ENCODE data around the gene GPR161.
"Not testable (repeated sequence)": the region's sequence is repeated elsewhere in the genome, so short reads cannot be mapped to it uniquely, and the experiment has no call there.

Gene GPR161

DNA sequence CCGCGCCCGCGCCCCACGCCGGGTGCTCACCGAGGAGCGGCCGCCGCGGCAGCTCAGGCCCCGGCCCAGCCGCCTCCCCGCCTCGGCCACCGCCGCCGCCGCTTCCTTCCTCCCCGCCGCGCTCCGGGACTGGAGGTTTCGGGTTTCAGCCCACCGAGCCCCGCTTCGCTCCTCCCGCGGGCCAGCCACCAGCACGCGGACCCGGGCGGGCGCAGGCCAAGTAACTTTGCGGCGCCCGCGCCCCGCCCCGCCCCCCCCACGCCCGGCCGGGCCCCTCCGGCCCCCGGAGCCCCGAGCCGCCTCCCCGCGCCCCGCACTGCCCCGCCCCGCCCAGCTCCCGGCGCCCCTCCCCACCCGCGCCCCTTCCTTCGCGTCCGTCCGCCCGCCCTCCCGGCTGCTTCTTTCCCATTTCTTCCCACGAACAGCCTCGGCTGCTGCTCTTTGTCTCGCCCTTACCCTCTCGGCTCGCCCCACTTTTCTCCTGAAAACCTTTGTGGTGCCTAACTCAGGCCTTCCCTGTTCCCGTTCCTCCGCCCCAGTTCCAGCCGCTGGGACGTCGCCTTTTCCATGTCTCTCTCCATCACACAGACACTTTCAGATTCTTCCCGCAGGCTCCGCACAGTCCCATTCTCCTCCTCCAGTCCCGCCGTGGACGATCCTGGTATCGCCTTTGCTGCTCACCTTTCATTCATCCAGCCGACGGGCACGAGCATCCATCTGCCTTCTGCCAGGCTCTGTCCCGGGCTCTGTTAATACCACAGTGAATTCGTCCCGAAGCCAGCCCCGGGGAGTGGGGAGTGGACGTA lies at the start of gene GPR161:
Gene GPR161, minus strand, starts transcription at position 222 of the 806 bp plus-strand sequence. CDS start 32,080 bp downstream, outside the sequence.
- peak; percentile 57 for DNase-seq

GRCh38 chr1:168181063-168181720 lies 44.5 kb upstream of the GPR161 start:
- not testable (repeated sequence) for DNase-seq

DNA sequence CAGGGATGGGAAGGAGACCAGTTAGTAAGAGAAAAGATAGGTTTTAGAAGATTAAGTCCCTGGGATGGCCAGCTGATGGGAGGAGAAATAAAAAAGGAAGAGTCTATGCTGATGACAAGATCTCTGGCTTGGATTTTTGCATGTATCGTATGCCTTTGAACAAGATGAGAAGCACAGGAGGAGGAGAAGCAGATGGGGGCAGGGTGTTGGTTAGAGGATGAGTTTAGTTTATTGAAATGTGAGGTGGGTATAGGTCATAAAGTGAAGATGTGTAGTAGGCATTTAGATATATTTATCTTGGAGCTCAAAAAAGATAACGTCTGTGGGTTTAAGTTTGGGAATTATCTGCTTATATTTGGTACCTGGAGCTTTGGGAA lies 43.4 kb upstream of the GPR161 start:
- no peak for DNase-seq

- no peak for DNase-seq
These were observed 42.9 kb upstream of the GPR161 start for GRCh38 chr1:168179438-168180147.

- peak; percentile 97 for DNase-seq
These were observed 42.1 kb upstream of the GPR161 start, which contains the start of gene TIPRL for GRCh38 chr1:168178638-168179437. TSS of gene TIPRL (plus strand) at chr1:168178962. CDS start at chr1:168179078, 116 bp downstream.

GRCh38 chr1:168178227-168178637 lies 41.5 kb upstream of the GPR161 start:
- no peak for DNase-seq

DNA sequence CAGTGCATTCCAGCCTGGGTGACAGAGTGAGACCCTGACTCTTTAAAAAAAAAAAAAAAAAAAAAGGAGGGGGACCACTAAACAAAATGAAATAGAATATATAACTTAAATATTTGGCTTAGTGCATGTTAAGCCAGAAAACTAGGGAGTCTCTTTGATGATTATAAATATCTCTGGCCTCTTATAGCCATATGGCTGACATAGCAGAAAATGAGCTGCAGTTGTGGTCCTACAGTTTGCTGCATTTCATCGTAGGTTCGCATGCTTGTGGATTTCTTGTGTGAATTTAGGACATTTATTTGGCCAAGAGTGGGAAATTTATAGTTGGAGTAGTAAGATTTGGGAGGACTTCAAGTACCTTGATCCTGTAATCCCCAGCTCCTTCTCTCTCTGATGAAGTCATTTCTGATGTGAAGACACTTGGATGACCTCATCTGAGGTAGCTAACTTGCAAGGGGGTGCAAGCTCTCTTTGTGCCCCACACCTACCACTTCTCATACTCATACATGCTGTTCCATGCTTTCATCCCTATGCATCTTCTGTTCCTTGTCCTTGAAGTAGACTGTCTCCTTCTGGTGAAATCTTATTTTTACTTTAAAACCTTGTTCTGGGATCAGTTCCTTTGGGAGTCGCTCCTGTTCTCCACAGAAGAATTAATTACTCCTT lies 35.7 kb upstream of the GPR161 start:
- DNase-seq, result no peak

DNA sequence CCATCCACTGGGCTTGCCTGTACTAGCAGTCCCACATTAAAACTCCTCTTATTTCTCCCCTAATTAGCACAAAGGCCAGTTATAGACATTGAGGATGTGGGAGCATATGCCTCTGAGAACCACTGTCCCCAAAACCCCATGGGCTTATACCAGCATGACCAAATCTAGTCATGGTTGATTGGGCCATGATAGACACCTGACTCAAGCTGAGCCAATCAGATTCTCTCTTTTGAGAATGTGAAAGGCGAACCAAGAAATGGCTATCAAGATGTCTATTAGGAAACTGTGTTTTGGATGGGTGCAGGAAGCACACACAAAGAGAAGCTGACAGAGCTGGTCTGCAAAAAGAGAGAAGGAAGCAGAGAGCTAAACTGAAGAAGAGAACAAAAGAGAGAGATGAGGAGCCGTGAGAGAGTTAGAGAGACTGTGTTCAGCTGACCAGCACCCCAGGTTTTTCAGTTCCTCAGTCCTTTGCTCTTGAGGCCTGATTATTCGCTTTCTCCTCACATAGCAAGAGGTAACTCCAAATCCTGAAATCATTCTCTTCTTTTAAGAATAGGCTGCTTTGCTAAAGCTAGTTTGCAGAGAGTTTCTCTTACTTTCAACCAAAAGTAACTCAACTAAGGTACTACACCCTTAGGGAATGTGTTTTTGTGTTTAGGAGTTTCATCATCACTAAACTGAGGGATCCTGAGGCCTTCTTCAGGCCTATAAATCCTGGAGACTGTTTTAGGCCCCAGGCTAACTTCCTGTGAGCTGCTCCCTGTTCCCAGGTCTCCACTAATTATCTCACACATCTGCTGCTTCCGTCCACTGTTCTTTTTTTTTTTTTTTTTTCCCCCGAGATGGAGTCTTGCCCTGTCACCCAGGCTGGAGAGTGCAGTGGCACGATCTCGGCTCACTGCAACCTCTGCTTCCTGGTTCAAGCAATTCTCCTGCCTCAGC lies 34.1 kb upstream of the GPR161 start:
- no peak for DNase-seq

DNA sequence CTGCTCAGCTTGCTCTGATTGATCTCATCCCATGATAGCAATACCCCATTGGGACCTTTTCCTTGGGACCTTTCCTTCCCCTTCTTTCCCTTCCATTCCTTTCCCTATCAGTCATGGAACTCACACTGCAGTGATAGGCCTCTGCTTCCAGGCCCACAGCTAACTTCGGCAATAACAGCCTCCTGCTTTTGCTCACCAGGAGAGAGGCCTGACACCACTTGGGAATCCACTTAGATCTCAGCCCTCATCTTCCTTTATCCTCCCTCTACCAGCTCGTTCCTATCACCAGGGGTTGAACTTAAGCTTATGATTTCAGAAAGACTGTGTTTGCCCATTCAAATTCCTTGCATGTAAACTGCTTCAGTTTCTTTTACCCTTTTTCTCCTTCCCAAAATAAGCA lies 31.1 kb upstream of the GPR161 start:
- no peak for DNase-seq

DNA sequence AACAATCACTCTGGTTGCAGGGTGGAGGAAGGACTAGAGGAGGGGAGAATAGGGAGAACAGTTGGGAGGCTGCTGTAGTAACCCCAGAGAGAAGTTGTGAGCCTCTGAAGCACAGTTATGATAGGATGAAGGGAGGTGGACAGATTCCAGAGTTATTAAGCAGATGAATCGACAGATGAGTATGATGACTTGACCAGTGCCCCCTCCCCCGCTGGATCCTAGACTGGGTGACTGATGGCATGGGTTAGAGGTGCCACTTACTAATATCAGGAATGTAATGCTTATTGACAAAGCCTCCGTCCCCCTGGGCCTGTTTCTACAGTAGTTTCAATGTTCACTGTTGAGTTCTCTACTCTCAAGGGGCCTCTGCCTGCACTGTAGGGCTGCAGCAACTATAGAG lies 28.0 kb upstream of the GPR161 start:
- DNase-seq, result no peak

- no peak for DNase-seq
These were observed 26.9 kb upstream of the GPR161 start for GRCh38 chr1:168163670-168164069.

DNA sequence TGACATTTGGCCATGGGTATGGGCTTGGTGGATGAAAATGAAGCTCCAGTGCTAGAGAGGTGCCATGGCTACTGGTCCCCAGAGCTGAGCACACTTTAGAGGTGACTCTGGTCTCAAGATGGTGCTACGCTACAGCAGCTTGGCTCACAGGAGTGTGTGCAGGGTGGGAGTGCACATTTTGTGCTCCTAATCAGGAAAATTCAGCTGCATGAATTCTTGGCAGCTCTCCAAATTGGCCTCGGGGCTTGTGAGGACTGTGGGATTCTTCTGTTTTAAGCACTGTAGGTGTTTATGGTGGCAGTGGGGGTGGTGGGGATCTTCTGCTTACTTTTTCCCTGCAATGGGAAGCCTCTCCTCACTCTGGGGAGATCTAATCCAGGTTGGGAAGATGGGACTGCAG lies 24.7 kb upstream of the GPR161 start:
- peak; percentile 37 for DNase-seq

GRCh38 chr1:168159979-168160378 lies 23.2 kb upstream of the GPR161 start:
- DNase-seq, result no peak

DNA sequence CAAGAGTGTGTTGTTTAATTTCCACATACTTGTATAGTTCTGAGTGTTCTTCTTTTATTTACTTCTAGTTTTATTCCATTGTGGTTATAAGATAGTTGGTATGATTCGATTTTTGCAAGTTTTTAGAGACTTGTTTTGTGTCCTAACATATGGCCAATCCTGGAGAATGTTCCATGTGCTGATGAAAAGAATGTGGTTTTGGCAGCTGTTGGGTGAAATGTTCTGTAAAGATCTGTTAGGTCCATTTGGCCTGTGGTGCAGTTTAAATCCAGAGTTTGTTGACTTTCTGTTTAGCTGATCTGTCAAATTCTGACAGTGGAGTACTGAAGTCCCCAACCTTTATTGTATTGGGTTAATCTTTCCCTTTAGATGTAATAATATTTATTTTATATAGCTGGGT lies 22.5 kb upstream of the GPR161 start:
- DNase-seq, result no peak

GRCh38 chr1:168157638-168158037 lies 20.9 kb upstream of the GPR161 start:
- no peak for DNase-seq

DNA sequence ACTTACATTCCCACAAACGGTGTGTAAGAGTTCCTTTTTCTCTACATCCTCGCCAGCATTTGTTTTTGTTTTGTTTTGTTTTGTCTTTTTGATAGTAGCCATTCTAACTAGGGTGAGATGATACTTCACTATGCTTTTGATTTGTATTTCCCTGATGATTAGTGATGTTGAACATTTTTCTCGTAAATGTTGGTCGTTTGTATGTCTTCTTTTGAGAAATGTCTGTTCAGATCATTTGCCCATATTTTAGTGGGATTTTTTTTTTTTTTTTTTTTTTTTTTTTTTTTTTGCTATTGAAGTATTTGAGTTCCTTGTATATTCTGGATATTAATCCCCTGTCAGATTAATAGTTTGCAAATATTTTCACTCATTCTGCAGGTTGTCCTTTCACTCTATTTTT lies 19.2 kb upstream of the GPR161 start:
- DNase-seq, result no peak

GRCh38 chr1:168154707-168155106 lies 18.0 kb upstream of the GPR161 start:
- DNase-seq, result not testable (repeated sequence)

DNA sequence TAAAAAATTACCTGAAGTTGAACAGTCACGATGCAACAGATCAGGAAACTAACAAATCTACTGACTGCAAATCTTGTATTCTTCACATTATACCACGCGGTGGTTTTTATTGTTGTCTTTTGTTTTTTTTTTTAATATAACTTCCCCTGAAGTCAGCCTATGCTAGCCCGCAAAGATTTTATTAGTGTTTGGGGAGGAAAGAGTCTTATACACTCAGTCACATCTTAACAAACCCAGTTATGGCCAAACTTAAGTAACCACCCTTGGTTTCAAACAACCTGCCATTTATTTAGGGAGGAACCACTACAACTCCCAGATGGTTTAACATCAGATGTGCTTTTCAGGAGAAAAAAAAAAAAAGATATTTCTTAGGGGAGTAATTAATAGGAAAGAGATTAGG lies 15.2 kb upstream of the GPR161 start:
- no peak for DNase-seq

- no peak for DNase-seq
These were observed 13.6 kb upstream of the GPR161 start for GRCh38 chr1:168150283-168150682.

- DNase-seq, result no peak
These were observed 12.2 kb upstream of the GPR161 start for GRCh38 chr1:168148916-168149315.

DNA sequence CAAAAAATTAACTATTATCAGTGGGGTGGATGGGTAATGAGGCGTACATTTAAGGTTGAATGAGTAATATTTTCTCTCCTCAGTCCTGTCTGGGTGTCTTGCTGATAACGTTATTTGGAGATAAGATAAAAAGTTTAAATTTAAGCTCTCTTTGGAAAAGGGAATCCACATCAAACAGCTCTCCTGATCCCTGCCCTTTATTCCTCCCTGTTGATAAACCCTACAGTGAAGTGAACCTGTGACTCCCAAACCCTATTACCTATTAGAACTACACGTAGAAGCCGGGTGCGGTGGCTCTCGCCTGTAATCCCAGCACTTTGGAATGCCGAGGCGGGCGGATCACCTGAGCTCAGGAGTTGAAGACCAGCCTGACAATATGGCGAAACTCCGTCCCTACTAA lies 9.9 kb upstream of the GPR161 start:
- no peak for DNase-seq
